Astrocyte (in vitro differentiated cells and primary cell): Measurements from ENCODE around the gene CNTNAP4.

Experiments
- EZH2 ChIP-seq: IDR thresholded peaks from 2 replicates; pipeline ENCODE4 v1.6.1; 2012; ENCODE audit warnings: mild to moderate bottlenecking, low read length, inconsistent platforms; ENCODE audit not compliant: insufficient read depth
- TF ChIP-seq, protein P1 (sequence below): IDR thresholded peaks from 2 replicates; pipeline ENCODE4 v1.5.1; 2011; ENCODE audit warnings: low read depth, mild to moderate bottlenecking, inconsistent platforms, low read length, moderate library complexity; ENCODE audit not compliant: insufficient read depth

DNA sequence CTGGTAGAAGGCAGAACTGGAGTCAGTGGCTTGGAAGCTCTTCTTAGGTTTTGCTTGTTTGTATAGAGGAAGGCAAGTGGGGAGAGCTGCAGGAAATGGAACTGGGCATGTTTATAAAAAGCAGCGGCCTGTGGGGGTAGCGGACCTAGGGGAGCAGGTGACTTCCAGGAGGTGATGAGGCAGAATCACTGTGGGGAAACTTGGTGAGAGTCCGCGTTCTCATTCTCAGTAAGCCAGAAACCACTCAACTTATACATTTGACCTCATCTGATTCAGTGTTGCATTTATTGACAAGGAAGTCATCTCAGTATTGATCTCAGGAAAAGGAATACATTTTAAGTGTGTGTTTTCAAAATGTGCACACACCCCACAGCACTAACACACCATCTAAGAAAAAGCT lies 299.8 kb downstream of the CNTNAP4 start:
- TF ChIP-seq, protein P1, sequence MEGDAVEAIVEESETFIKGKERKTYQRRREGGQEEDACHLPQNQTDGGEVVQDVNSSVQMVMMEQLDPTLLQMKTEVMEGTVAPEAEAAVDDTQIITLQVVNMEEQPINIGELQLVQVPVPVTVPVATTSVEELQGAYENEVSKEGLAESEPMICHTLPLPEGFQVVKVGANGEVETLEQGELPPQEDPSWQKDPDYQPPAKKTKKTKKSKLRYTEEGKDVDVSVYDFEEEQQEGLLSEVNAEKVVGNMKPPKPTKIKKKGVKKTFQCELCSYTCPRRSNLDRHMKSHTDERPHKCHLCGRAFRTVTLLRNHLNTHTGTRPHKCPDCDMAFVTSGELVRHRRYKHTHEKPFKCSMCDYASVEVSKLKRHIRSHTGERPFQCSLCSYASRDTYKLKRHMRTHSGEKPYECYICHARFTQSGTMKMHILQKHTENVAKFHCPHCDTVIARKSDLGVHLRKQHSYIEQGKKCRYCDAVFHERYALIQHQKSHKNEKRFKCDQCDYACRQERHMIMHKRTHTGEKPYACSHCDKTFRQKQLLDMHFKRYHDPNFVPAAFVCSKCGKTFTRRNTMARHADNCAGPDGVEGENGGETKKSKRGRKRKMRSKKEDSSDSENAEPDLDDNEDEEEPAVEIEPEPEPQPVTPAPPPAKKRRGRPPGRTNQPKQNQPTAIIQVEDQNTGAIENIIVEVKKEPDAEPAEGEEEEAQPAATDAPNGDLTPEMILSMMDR = no peak
- no peak for TF ChIP-seq EZH2
